Gastrocnemius medialis (tissue), 4 donors: ENCODE results near the gene APP. TPM values are rescaled to one million over a fixed set of nuclear protein-coding genes. Genes with fewer than 3 reads are reported as not detected.

Experiments used
- ATAC-seq, 2 donors: fragments of 150-250 bp; one replicate each; pipeline ENCODE4 v1.9.1; 2016
- DNase-seq, 2 donors: peaks; one replicate each; pipeline ENCODE4 v3.0.0-alpha.2; 2019
- H3K27ac ChIP-seq, 4 donors: fragments of 200-600 bp; sonication (generic); 1 replicate in 1 of 4; 2 replicates in 3 of 4; pipeline ENCODE4 v1.5.1; 2016 to 2018; ENCODE audit warnings: mild to moderate bottlenecking in 2 of 4, moderate library complexity in 1 of 4
- H3K27me3 ChIP-seq, 3 donors: fragments of 200-600 bp; sonication (generic) in 2 of 3; 1 replicate in 1 of 3; 2 replicates in 2 of 3; pipeline versions ENCODE4 v1.5.1 to v1.6.0; 2016 to 2019; ENCODE audit warnings: mild to moderate bottlenecking in 1 of 3, moderate library complexity in 1 of 3
- H3K36me3 ChIP-seq, 2 donors: fragments of 200-600 bp; sonication (generic) in 1 of 2; one replicate each; pipeline ENCODE4 v1.5.1; 2017 to 2018
- H3K4me1 ChIP-seq, 2 donors: fragments of 200-600 bp; sonication (generic) in 1 of 2; one replicate each; pipeline ENCODE4 v1.5.1; 2016 to 2017; ENCODE audit warnings: mild to moderate bottlenecking in 2 of 2
- H3K4me3 ChIP-seq, 4 donors: fragments of 200-600 bp; sonication (generic) in 3 of 4; 1 replicate in 1 of 4; 2 replicates in 3 of 4; pipeline ENCODE4 v1.5.1; 2016 to 2019; ENCODE audit warnings: mild to moderate bottlenecking in 2 of 4
- H3K9me3 ChIP-seq, 3 donors: fragments of 200-600 bp; sonication (generic) in 2 of 3; 1 replicate in 1 of 3; 2 replicates in 2 of 3; pipeline ENCODE4 v1.5.1; 2016 to 2019
- CTCF ChIP-seq, 5 experiments: fragments of 450-650 bp in 3 of 5; fragments of 200-600 bp in 2 of 5; sonication (generic) in 2 of 5; IDR thresholded peaks in 4 of 5; conservative IDR thresholded peaks in 1 of 5; 1 replicate in 4 of 5; 2 replicates in 1 of 5; pipeline ENCODE4 v1.5.1; 2016 to 2019; ENCODE audit warnings: antibody characterized with exemption in 5 of 5, mild to moderate bottlenecking in 3 of 5, moderate library complexity in 3 of 5
- POLR2A ChIP-seq, 2 donors: fragments of 450-650 bp; IDR thresholded peaks; one replicate each; pipeline ENCODE4 v1.6.1; 2017; ENCODE audit warnings: antibody characterized with exemption in 2 of 2, mild to moderate bottlenecking in 2 of 2, moderate library complexity in 2 of 2
- in situ Hi-C, 4 donors: fragments of 200-750 bp; cut with MboI; loops; one replicate each; pipeline versions ENCODE4 v1.15.0 to v1.8.0; 2017; ENCODE audit warnings: low sequenced_read_pairs in 4 of 4
- intact Hi-C: fragments of 100-400 bp; cut with DNase I; formaldehyde crosslinking; loops from one replicate; pipeline ENCODE4 v1.15.1; 2023; ENCODE audit warnings: low total_unique reads
- total RNA-seq, 4 donors: library from RNA; depleted of rRNA; stranded (reverse); fragments of >200 nt; gene quantifications; one replicate each; pipeline versions ENCODE4 v1.1.0 to v1.2.3, GENCODE V29; 2016

The APP gene
- total RNA-seq, 4 donors from 2014 or later: 45.8 to 73.2 (median 70.1) TPM

- no peak overlapping the region for H3K4me3 ChIP-seq
- H3K27me3 ChIP-seq: no peaks in the 10 kb centered on the region
- TF ChIP-seq CTCF (IDR thresholded peaks at IDR 0.05 in 4 of 5, conservative IDR thresholded peaks at IDR 0.05 in 1 of 5): no peak
- TF ChIP-seq POLR2A (IDR thresholded peaks at IDR 0.05): no peak
- no peak overlapping the region for H3K27ac ChIP-seq
- intact Hi-C loops (no loop called here), in situ Hi-C loops (no loop called here)
- H3K36me3 ChIP-seq: no peaks in the 10 kb centered on the region
- no peaks in the 10 kb centered on the region for H3K4me1 ChIP-seq
- ATAC-seq: no peak
- no peaks in the 10 kb centered on the region for H3K9me3 ChIP-seq
- no peak for DNase-seq
These were observed 133.7 kb downstream of the APP start for GRCh38 chr21:26036916-26037315.

GRCh38 chr21:26032263-26032662, 138.3 kb downstream of the APP start:
- Histone ChIP-seq H3K9me3 (no peaks in the 10 kb centered on the region), H3K36me3 (no peaks in the 10 kb centered on the region), H3K27ac (no peak overlapping the region), H3K4me3 (no peak overlapping the region), H3K27me3 (no peaks in the 10 kb centered on the region), H3K4me1 (no peaks in the 10 kb centered on the region)
- in situ Hi-C loops: no loop called here
- ATAC-seq (no peak), DNase-seq (no peak)
- intact Hi-C loops: no loop called here
- TF ChIP-seq POLR2A (IDR thresholded peaks at IDR 0.05): no peak
- no peak for TF ChIP-seq CTCF (IDR thresholded peaks at IDR 0.05 in 4 of 5, conservative IDR thresholded peaks at IDR 0.05 in 1 of 5)

- H3K4me3 ChIP-seq: no peak overlapping the region
- no peaks in the 10 kb centered on the region for H3K27me3 ChIP-seq
- ATAC-seq: no peak
- TF ChIP-seq POLR2A (IDR thresholded peaks at IDR 0.05) (no peak), CTCF (IDR thresholded peaks at IDR 0.05 in 4 of 5, conservative IDR thresholded peaks at IDR 0.05 in 1 of 5) (no peak)
- H3K27ac ChIP-seq: no peak overlapping the region
- DNase-seq: no peak
- in situ Hi-C loops: no loop called here
- intact Hi-C loops: no loop called here
- no peaks in the 10 kb centered on the region for H3K4me1 ChIP-seq
- H3K36me3 ChIP-seq: no peaks in the 10 kb centered on the region
- H3K9me3 ChIP-seq: no peaks in the 10 kb centered on the region
These were observed 142.4 kb downstream of the APP start for GRCh38 chr21:26028183-26028582.

GRCh38 chr21:26027696-26028095, 142.9 kb downstream of the APP start:
- no peak for ATAC-seq
- Histone ChIP-seq H3K4me3 (no peak overlapping the region), H3K27me3 (no peaks in the 10 kb centered on the region), H3K9me3 (no peaks in the 10 kb centered on the region), H3K36me3 (no peaks in the 10 kb centered on the region), H3K4me1 (no peaks in the 10 kb centered on the region), H3K27ac (no peak overlapping the region)
- in situ Hi-C loops: no loop called here
- DNase-seq: no peak
- no peak for TF ChIP-seq CTCF (IDR thresholded peaks at IDR 0.05 in 4 of 5, conservative IDR thresholded peaks at IDR 0.05 in 1 of 5)
- no peak for TF ChIP-seq POLR2A (IDR thresholded peaks at IDR 0.05)
- intact Hi-C loops: no loop called here
